Keratinocyte (primary cell): ENCODE data around the gene KCNE1.

Experiments used
- CTCF ChIP-seq, 3 experiments: IDR thresholded peaks in 1 of 3; conservative IDR thresholded peaks in 1 of 3; optimal IDR thresholded peaks in 1 of 3; 2 replicates in 2 of 3; 3 replicates in 1 of 3; pipeline versions ENCODE3 to v1.5.1; 2011; ENCODE audit warnings: low read length in 3 of 3, mild to moderate bottlenecking in 3 of 3, moderate library complexity in 2 of 3, control low read depth in 1 of 3, inconsistent platforms in 1 of 3; ENCODE audit not compliant: insufficient read depth in 2 of 3; ENCODE audit errors: extremely low read depth in 1 of 3
- EZH2 ChIP-seq: IDR thresholded peaks from one replicate; pipeline ENCODE4 v1.6.1; 2012; ENCODE audit warnings: inconsistent platforms, mild to moderate bottlenecking, low read length, moderate library complexity

- no peak for TF ChIP-seq CTCF (optimal IDR thresholded peaks at IDR 0.05 in 1 of 3, IDR thresholded peaks at IDR 0.05 in 1 of 3, conservative IDR thresholded peaks at IDR 0.05 in 1 of 3; ENCODE audit: extremely low read depth in 1 of 3, insufficient read depth in 2 of 3, low read length in 3 of 3)
- TF ChIP-seq EZH2 = no peak
These were observed 5.0 kb upstream of the KCNE1 start for GRCh38 chr21:34517039-34517438.
